NB4 (cell line): Measurements from ENCODE around the gene NUDT21.

ENCODE experiments used
- DNase-seq: peaks from one replicate; pipeline ENCODE4 v3.0.0; 2010; ENCODE audit warnings: low read depth
- H3K4me3 ChIP-seq: one replicate; pipeline ENCODE4 v1.5.1; 2011; ENCODE audit warnings: mild to moderate bottlenecking, low read depth, low read length, moderate library complexity
- CTCF ChIP-seq: IDR thresholded peaks from one replicate; pipeline ENCODE4 v1.5.1; 2012; ENCODE audit warnings: low read depth, low read length
- MAX ChIP-seq: IDR thresholded peaks from 2 replicates; pipeline ENCODE4 v1.6.1; 2011; ENCODE audit warnings: low read depth, low read length
- MYC ChIP-seq: IDR thresholded peaks from 2 replicates; pipeline ENCODE4 v1.6.1; 2011; ENCODE audit warnings: low read depth, low read length
- POLR2A ChIP-seq: IDR thresholded peaks from 2 replicates; pipeline ENCODE4 v1.6.1; 2011; ENCODE audit warnings: mild to moderate bottlenecking; ENCODE audit not compliant: insufficient read length; ENCODE audit errors: extremely low read depth

NUDT21 gene

GRCh38 chr16:56469748-56470147, 18.6 kb upstream of the NUDT21 start:
- TF ChIP-seq MYC (no peak), CTCF (no peak), MAX (no peak), POLR2A (no peak)
- no peak overlapping the region for H3K4me3 ChIP-seq
- DNase-seq: no peak

GRCh38 chr16:56468800-56469199, 17.7 kb upstream of the NUDT21 start:
- TF ChIP-seq MYC (no peak), CTCF (no peak), MAX (no peak), POLR2A (no peak)
- H3K4me3 ChIP-seq: no peak overlapping the region
- no peak for DNase-seq

- DNase-seq: no peak
- TF ChIP-seq MYC (no peak), MAX (no peak), CTCF (no peak), POLR2A (no peak)
- H3K4me3 ChIP-seq: no peak overlapping the region
Observed at GRCh38 chr16:56466344-56466743, 15.2 kb upstream of the NUDT21 start.

- TF ChIP-seq MYC (no peak), MAX (no peak), CTCF (no peak), POLR2A (no peak)
- no peak for DNase-seq
- H3K4me3 ChIP-seq: no peak overlapping the region
Observed at GRCh38 chr16:56463153-56463552, 12.0 kb upstream of the NUDT21 start.

- no peak for TF ChIP-seq POLR2A
- no peak for TF ChIP-seq MYC
- TF ChIP-seq CTCF: no peak
- TF ChIP-seq MAX: no peak
- no peak for DNase-seq
- no peak overlapping the region for H3K4me3 ChIP-seq
Observed at GRCh38 chr16:56462064-56462796, 11.1 kb upstream of the NUDT21 start.

- H3K4me3 ChIP-seq: no peak overlapping the region
- TF ChIP-seq MYC: no peak
- no peak for TF ChIP-seq MAX
- no peak for TF ChIP-seq CTCF
- TF ChIP-seq POLR2A: no peak
- no peak for DNase-seq
Observed at GRCh38 chr16:56460101-56460500, 9.0 kb upstream of the NUDT21 start.
